IMR-90 (cell line): ENCODE measurements around the gene TTC16. TPM values are rescaled to one million over a fixed set of nuclear protein-coding genes. Genes with fewer than 3 reads are reported as not detected.

Experiments
- ATAC-seq: fragments of 200-7000 bp; cut with Tn5 transposase; 2 replicates; pipeline ENCODE4 v1.9.1; 2020; ENCODE audit warnings: low read depth, mild to moderate bottlenecking, moderate library complexity
- BruUV-seq: library from RNA; stranded (reverse); fragments of 400-500 nt; replicated peaks from 2 replicates; lab custom pipeline; 2021; lab: Mats Ljungman, UMichigan
- CTCF ChIA-PET: fragments of 300-600 bp; formaldehyde crosslinking; extraction: SDS; loops from one replicate; lab custom pipeline; 2021; ENCODE audit warnings: antibody characterized with exemption; lab: Yijun Ruan, JAX
- POLR2A ChIA-PET: fragments of 300-600 bp; sonication (Branson Sonifier 250); formaldehyde crosslinking; loops from one replicate; lab custom pipeline; 2022; ENCODE audit warnings: antibody characterized with exemption; ENCODE audit not compliant: unreplicated experiment; lab: Charles Lee
- DNase-seq: peaks from one replicate; pipeline ENCODE4 v3.0.0; 2013
- H2AFZ ChIP-seq: replicated peaks from 2 replicates; pipeline ENCODE3; 2013; ENCODE audit warnings: low read length, mild to moderate bottlenecking; ENCODE audit not compliant: poor library complexity
- H2AK5ac ChIP-seq: 2 replicates; pipeline ENCODE4 v1.6.1; 2013; ENCODE audit warnings: low read depth, low read length, inconsistent platforms
- H2AK9ac ChIP-seq: replicated peaks from 2 replicates; pipeline ENCODE3; 2013; ENCODE audit warnings: mild to moderate bottlenecking, low read depth, low read length, moderate library complexity; ENCODE audit not compliant: poor library complexity
- H2BK120ac ChIP-seq: 2 replicates; pipeline ENCODE4 v1.6.1; 2013; ENCODE audit warnings: low read depth, low read length, inconsistent platforms
- H2BK15ac ChIP-seq: 3 replicates; pipeline ENCODE4 v1.6.1; 2013; ENCODE audit warnings: low read depth, low read length, inconsistent platforms
- H2BK20ac ChIP-seq: 2 replicates; pipeline ENCODE4 v1.6.1; 2013; ENCODE audit warnings: low read depth, mild to moderate bottlenecking, inconsistent platforms, low read length, moderate library complexity
- H2BK5ac ChIP-seq: 2 replicates; pipeline ENCODE4 v1.6.1; 2013; ENCODE audit warnings: mild to moderate bottlenecking, low read depth, low read length, inconsistent platforms; ENCODE audit not compliant: poor library complexity, severe bottlenecking
- H3K14ac ChIP-seq: replicated peaks from 2 replicates; pipeline ENCODE4 v1.6.1; 2013; ENCODE audit warnings: low read depth, low read length, inconsistent platforms
- H3K18ac ChIP-seq: 2 replicates; pipeline ENCODE4 v1.6.1; 2013; ENCODE audit warnings: low read depth, low read length, control low read depth
- H3K23ac ChIP-seq: 2 replicates; pipeline ENCODE4 v1.6.1; 2013; ENCODE audit warnings: low read depth, low read length, inconsistent platforms
- H3K27ac ChIP-seq: 2 replicates; pipeline ENCODE4 v1.5.1; 2013; ENCODE audit warnings: mild to moderate bottlenecking, control low read depth, low read length; ENCODE audit not compliant: insufficient read depth
- H3K27me3 ChIP-seq: 2 replicates; pipeline ENCODE4 v1.6.1; 2013; ENCODE audit warnings: low read length; ENCODE audit not compliant: control insufficient read depth, insufficient read depth
- H3K36me3 ChIP-seq: 2 replicates; pipeline ENCODE4 v1.6.1; 2013; ENCODE audit warnings: low read length, mixed read lengths; ENCODE audit not compliant: control insufficient read depth, insufficient read depth
- H3K4ac ChIP-seq: 2 replicates; pipeline ENCODE4 v1.6.1; 2013; ENCODE audit warnings: low read depth, low read length, inconsistent platforms
- H3K4me1 ChIP-seq: 2 replicates; pipeline ENCODE4 v1.6.1; 2013; ENCODE audit warnings: low read length, mixed read lengths; ENCODE audit not compliant: control insufficient read depth, insufficient read depth
- H3K4me2 ChIP-seq: 2 replicates; pipeline ENCODE4 v1.6.1; 2013; ENCODE audit warnings: low read depth, mild to moderate bottlenecking, control low read depth, low read length, moderate library complexity
- H3K4me3 ChIP-seq: 2 replicates; pipeline ENCODE4 v1.5.1; 2013; ENCODE audit warnings: low read depth, mild to moderate bottlenecking, control low read depth, low read length, moderate library complexity; ENCODE audit not compliant: insufficient read depth
- H3K56ac ChIP-seq: 2 replicates; pipeline ENCODE4 v1.6.1; 2013; ENCODE audit warnings: low read length, inconsistent platforms; ENCODE audit not compliant: insufficient read depth; ENCODE audit errors: extremely low read depth
- H3K79me1 ChIP-seq, 2 experiments: 2 replicates each; pipeline ENCODE4 v1.6.1; 2013; ENCODE audit warnings: low read length in 2 of 2, inconsistent platforms in 1 of 2, low read depth in 1 of 2
- H3K9ac ChIP-seq: 2 replicates; pipeline ENCODE4 v1.6.1; 2013; ENCODE audit warnings: low read depth, low read length, control low read depth
- H3K9me1 ChIP-seq: 2 replicates; pipeline ENCODE4 v1.6.1; 2013; ENCODE audit warnings: low read length, inconsistent platforms; ENCODE audit not compliant: insufficient read depth
- H3K9me3 ChIP-seq: 2 replicates; pipeline ENCODE4 v1.6.1; 2013; ENCODE audit warnings: low read length; ENCODE audit not compliant: control insufficient read depth, insufficient read depth
- H4K20me1 ChIP-seq: 2 replicates; pipeline ENCODE4 v1.6.1; 2013; ENCODE audit warnings: low read length, inconsistent platforms; ENCODE audit not compliant: insufficient read depth
- H4K5ac ChIP-seq: 2 replicates; pipeline ENCODE4 v1.6.1; 2013; ENCODE audit warnings: mild to moderate bottlenecking, low read depth, low read length, control low read depth
- H4K8ac ChIP-seq, 2 experiments: 2 replicates each; pipeline ENCODE4 v1.6.1; 2013; ENCODE audit warnings: low read depth in 2 of 2, low read length in 2 of 2, control low read depth in 1 of 2, inconsistent platforms in 1 of 2
- H4K91ac ChIP-seq: 2 replicates; pipeline ENCODE4 v1.6.1; 2013; ENCODE audit warnings: low read depth, low read length, inconsistent platforms; ENCODE audit not compliant: insufficient read depth
- BHLHE40 ChIP-seq: fragments of 150-350 bp; IDR thresholded peaks from 2 replicates; pipeline ENCODE4 v1.6.1; 2016; ENCODE audit warnings: mild to moderate bottlenecking, low read depth, low read length
- CEBPB ChIP-seq: IDR thresholded peaks from 2 replicates; pipeline ENCODE4 v1.6.1; 2012; ENCODE audit warnings: low read depth, low read length, improper control_type of control experiment
- CHD1 ChIP-seq: IDR thresholded peaks from 2 replicates; pipeline ENCODE4 v1.6.1; 2012; ENCODE audit warnings: low read depth, low read length, improper control_type of control experiment
- CTCF ChIP-seq: conservative IDR thresholded peaks from 2 replicates; pipeline ENCODE4 v1.5.1; 2012; ENCODE audit warnings: mild to moderate bottlenecking, low read depth, low read length, improper control_type of control experiment
- ELK1 ChIP-seq: fragments of 150-350 bp; IDR thresholded peaks from 2 replicates; pipeline ENCODE4 v1.6.1; 2016; ENCODE audit warnings: low read depth, mild to moderate bottlenecking, low read length, moderate library complexity, borderline replicate concordance
- FOS ChIP-seq: fragments of 150-350 bp; IDR thresholded peaks from 2 replicates; pipeline ENCODE4 v1.6.1; 2016; ENCODE audit warnings: low read depth, low read length
- MAFK ChIP-seq: IDR thresholded peaks from 2 replicates; pipeline ENCODE4 v1.6.1; 2012; ENCODE audit warnings: low read depth, low read length, improper control_type of control experiment
- MAZ ChIP-seq: IDR thresholded peaks from 2 replicates; pipeline ENCODE4 v1.6.1; 2012; ENCODE audit warnings: low read depth, mild to moderate bottlenecking, low read length, improper control_type of control experiment, moderate library complexity, borderline replicate concordance
- MXI1 ChIP-seq: IDR thresholded peaks from 2 replicates; pipeline ENCODE4 v1.6.1; 2012; ENCODE audit warnings: low read depth, mild to moderate bottlenecking, low read length, moderate library complexity, borderline replicate concordance
- POLR2A ChIP-seq: IDR thresholded peaks from 2 replicates; pipeline ENCODE4 v1.6.1; 2012; ENCODE audit warnings: mild to moderate bottlenecking, low read depth, low read length
- RAD21 ChIP-seq: IDR thresholded peaks from 2 replicates; pipeline ENCODE4 v1.6.1; 2012; ENCODE audit warnings: low read length, improper control_type of control experiment
- RCOR1 ChIP-seq: IDR thresholded peaks from 2 replicates; pipeline ENCODE4 v1.6.1; 2012; ENCODE audit warnings: mild to moderate bottlenecking, low read length, improper control_type of control experiment; ENCODE audit not compliant: insufficient replicate concordance
- RFX5 ChIP-seq: IDR thresholded peaks from 2 replicates; pipeline ENCODE4 v1.8.0; 2012; ENCODE audit warnings: low read depth, mild to moderate bottlenecking, low read length, moderate library complexity
- SMC3 ChIP-seq: fragments of 150-350 bp; IDR thresholded peaks from 2 replicates; pipeline ENCODE4 v1.6.1; 2016; ENCODE audit warnings: low read depth, mild to moderate bottlenecking, antibody characterized with exemption, low read length, moderate library complexity
- USF2 ChIP-seq: fragments of 150-350 bp; IDR thresholded peaks from 2 replicates; pipeline ENCODE4 v1.6.1; 2017; ENCODE audit warnings: mild to moderate bottlenecking, antibody characterized with exemption, low read length, low read depth
- WGBS, 2 experiments: methylation state at CpG; one replicate each; pipeline versions ENCODE4 v1.1.5 to v1.1.7; 2013; ENCODE audit warnings: missing lambda C conversion rate in 2 of 2; ENCODE audit not compliant: insufficient read length in 1 of 2; ENCODE audit errors: extremely low coverage in 2 of 2; 5-methylcytosine and 5-hydroxymethylcytosine counted together
- dilution Hi-C: fragments of 300-500 bp; cut with HindIII; formaldehyde crosslinking; loops from one replicate; pipeline ENCODE4 v1.14.3; 2018; ENCODE audit warnings: low sequenced_read_pairs; ENCODE audit not compliant: unreplicated experiment
- in situ Hi-C: fragments of 300-500 bp; cut with MboI; formaldehyde crosslinking; loops from 3 replicates; pipeline ENCODE4 v1.14.3; 2019; ENCODE audit warnings: low sequenced_read_pairs, inconsistent platforms, mixed read lengths
- intact Hi-C: fragments of 100-400 bp; cut with micrococcal nuclease; formaldehyde crosslinking; loops from 2 replicates; pipeline ENCODE4 v1.10.0; 2022
- polyA plus RNA-seq, 3 experiments: library from polyadenylated mRNA; depleted of rRNA; stranded (reverse); fragments of >200 nt; gene quantifications; 2 replicates each; pipeline ENCODE4 v1.2.3, GENCODE V29; 2012; ENCODE audit warnings: low replicate concordance in 1 of 3
- total RNA-seq: library from RNA; depleted of rRNA; stranded (reverse); fragments of >200 nt; gene quantifications from 2 replicates; pipeline ENCODE4 v1.2.3, GENCODE V29; 2012

The TTC16 gene
- total and polyA plus RNA-seq, 2 of the 4 experiments (the other 2 are of a cell fraction), result 0.02 TPM; not detected in 1

- TF ChIP-seq BHLHE40 (no peak), CEBPB (no peak), RFX5 (no peak), USF2 (no peak), RAD21 (no peak), SMC3 (no peak), FOS (no peak), RCOR1 (no peak), MAZ (no peak), MAFK (no peak), MXI1 (no peak), ELK1 (no peak), CTCF (no peak), POLR2A (no peak), CHD1 (no peak)
- Histone ChIP-seq H3K23ac (no peak overlapping the region), H3K79me1 (no peaks in the 10 kb centered on the region), H3K56ac (no peak overlapping the region), H3K9me3 (no peaks in the 10 kb centered on the region), H2BK15ac (no peak overlapping the region), H2BK5ac (no peak overlapping the region), H3K9me1 (peaks cover 3% of the 10 kb centered on the region; the same call in 1 of the 2 replicates), H3K27ac (no peak overlapping the region), H2BK20ac (no peak overlapping the region), H3K36me3 (peaks cover 25% of the 10 kb centered on the region), H3K27me3 (no peaks in the 10 kb centered on the region), H2AFZ (no peak overlapping the region), H2BK120ac (no peak overlapping the region), H4K91ac (no peak overlapping the region), H2AK9ac (no peak overlapping the region), H4K8ac (no peak overlapping the region), H4K5ac (no peak overlapping the region), H3K14ac (no peak overlapping the region), H3K4me1 (no peaks in the 10 kb centered on the region), H3K4me3 (no peak overlapping the region), H3K4me2 (no peak overlapping the region), H3K9ac (no peak overlapping the region), H3K18ac (no peak overlapping the region), H3K4ac (no peak overlapping the region), H4K20me1 (no peaks in the 10 kb centered on the region), H2AK5ac (no peak overlapping the region)
- CTCF ChIA-PET, result no interaction called here
- ATAC-seq (no peak), DNase-seq (no peak)
- no CpG with 5 or more reads among the region's 4 CpGs for whole genome bisulfite sequencing, 2 experiments
- BruUV-seq, result no TSS peak
- intact Hi-C loops (no loop called here), in situ Hi-C loops (no loop called here), dilution Hi-C loops (no loop called here)
- POLR2A ChIA-PET, result no interaction called here
Measured at GRCh38 chr9:127693697-127694096, 22.2 kb upstream of the TTC16 start.
